Endothelial cell of umbilical vein (primary cell): Measurements from ENCODE around the gene UBASH3A.

ENCODE experiments used
- CTCF ChIP-seq, 2 donors: IDR thresholded peaks; 1 replicate in 1 of 2; 2 replicates in 1 of 2; pipeline ENCODE4 v1.5.1; 2011; ENCODE audit warnings: low read length in 2 of 2, mild to moderate bottlenecking in 2 of 2, moderate library complexity in 2 of 2, control low read depth in 1 of 2, inconsistent platforms in 1 of 2, low read depth in 1 of 2; ENCODE audit not compliant: insufficient read depth in 1 of 2; ENCODE audit errors: extremely low read depth in 1 of 2
- EZH2 ChIP-seq: IDR thresholded peaks from 2 replicates; pipeline ENCODE4 v1.6.1; 2012; ENCODE audit warnings: borderline replicate concordance, low read depth, mild to moderate bottlenecking, moderate library complexity, low read length, inconsistent platforms; ENCODE audit not compliant: severe bottlenecking
- MAX ChIP-seq: IDR thresholded peaks from 2 replicates; pipeline ENCODE4 v1.6.1; 2011; ENCODE audit not compliant: insufficient read depth, insufficient read length
- POLR2A ChIP-seq: IDR thresholded peaks from 2 replicates; pipeline ENCODE4 v1.6.1; 2012; ENCODE audit warnings: low read depth, mild to moderate bottlenecking, control low read depth, low read length
- POLR2AphosphoS5 ChIP-seq: IDR thresholded peaks from 2 replicates; pipeline ENCODE4 v1.6.1; 2012; ENCODE audit warnings: low read depth, mild to moderate bottlenecking, control low read depth, low read length, moderate library complexity; ENCODE audit not compliant: insufficient read depth

- TF ChIP-seq POLR2A, result no peak
- no peak for TF ChIP-seq CTCF (IDR thresholded peaks at IDR 0.05; ENCODE audit: extremely low read depth in 1 of 2, insufficient read depth in 1 of 2, low read depth in 1 of 2, low read length in 2 of 2)
- TF ChIP-seq EZH2, result no peak
- TF ChIP-seq MAX, result no peak
- no peak for TF ChIP-seq POLR2AphosphoS5
These were observed 64.9 kb downstream of the UBASH3A start for GRCh38 chr21:42468491-42469131.
